Dendritic cell treated with granulocyte-macrophage colony-stimulating factor and Interleukin-4, amounts not matched to agents 40 ng/mL and 50 ng/mL, for 4 days (primary cell): ENCODE results near the gene ERP44.
"Not testable (repeated sequence)": the region's sequence is repeated elsewhere in the genome, so short reads cannot be mapped to it uniquely, and the experiment has no call there.

ENCODE experiments used
- H3K27ac Mint-ChIP-seq: one replicate; pipeline ENCODE4 v1.8.0; 2022; ENCODE audit warnings: mild to moderate bottlenecking, mixed read lengths
- H3K27me3 Mint-ChIP-seq: one replicate; pipeline ENCODE4 v1.8.0; 2022; ENCODE audit warnings: mild to moderate bottlenecking, mixed read lengths
- H3K36me3 Mint-ChIP-seq: one replicate; pipeline ENCODE4 v1.8.0; 2022; ENCODE audit warnings: low read depth, mixed read lengths
- H3K4me1 Mint-ChIP-seq: one replicate; pipeline ENCODE4 v1.8.0; 2022; ENCODE audit warnings: low read depth, mixed read lengths
- H3K4me3 Mint-ChIP-seq: one replicate; pipeline ENCODE4 v1.8.0; 2022; ENCODE audit warnings: mild to moderate bottlenecking, moderate library complexity, mixed read lengths
- H3K9me3 Mint-ChIP-seq: one replicate; pipeline ENCODE4 v1.8.0; 2022; ENCODE audit warnings: mixed read lengths
- intact Hi-C: fragments of 100-400 bp; cut with micrococcal nuclease; formaldehyde crosslinking; loops from one replicate; pipeline ENCODE4 v1.15.0; 2022

The ERP44 gene

DNA sequence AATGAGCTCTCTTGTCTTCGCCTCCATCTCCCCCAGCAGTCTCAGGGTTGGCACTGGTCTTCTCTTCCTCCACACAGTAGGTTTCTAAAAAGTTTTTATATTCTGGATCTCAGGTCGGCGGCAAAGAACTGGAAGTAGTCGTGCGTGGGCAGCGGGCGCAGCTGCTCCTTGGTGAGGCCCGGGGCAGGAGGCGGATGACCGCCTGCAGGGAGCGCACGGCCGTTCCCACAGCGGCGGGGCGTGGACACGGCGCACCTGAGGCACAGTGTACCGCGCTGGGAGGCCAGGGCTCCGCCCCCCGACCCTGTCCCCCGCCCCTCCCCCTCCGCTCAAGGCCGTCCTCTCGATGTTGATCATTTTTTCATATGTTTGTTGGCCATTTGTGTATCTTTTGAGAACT is 99.9 kb downstream of the ERP44 start:
- Mint-ChIP-seq H3K27ac (no peak overlapping the region), H3K9me3 (peaks cover 11% of the 10 kb centered on the region), H3K27me3 (no peaks in the 10 kb centered on the region), H3K36me3 (peaks cover 78% of the 10 kb centered on the region), H3K4me1 (no peaks in the 10 kb centered on the region), H3K4me3 (no peak overlapping the region)
- intact Hi-C loops = no loop called here

DNA sequence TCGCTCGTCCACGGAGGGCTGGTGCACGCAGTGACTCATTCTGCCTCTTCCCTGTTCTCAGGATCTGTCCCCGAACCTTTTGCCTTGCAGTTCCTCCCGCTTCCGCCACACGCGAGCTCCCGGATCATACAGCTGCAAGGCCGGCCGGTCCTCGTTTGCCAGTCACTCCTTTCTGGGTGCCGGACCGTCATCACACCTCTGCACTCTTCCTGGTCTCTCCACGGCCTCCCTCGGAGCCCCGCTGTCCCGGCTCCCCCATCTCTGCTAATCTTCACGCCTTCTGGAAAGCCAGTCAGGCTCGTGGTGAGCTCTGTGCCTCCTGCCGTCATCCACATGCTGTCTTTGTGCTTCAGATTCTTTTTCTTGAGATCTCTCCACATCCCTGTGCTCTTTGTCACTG is 100.5 kb downstream of the ERP44 start:
- H3K9me3 Mint-ChIP-seq = peaks cover 11% of the 10 kb centered on the region
- no peak overlapping the region for H3K4me3 Mint-ChIP-seq
- no peaks in the 10 kb centered on the region for H3K4me1 Mint-ChIP-seq
- no peaks in the 10 kb centered on the region for H3K27me3 Mint-ChIP-seq
- no peak overlapping the region for H3K27ac Mint-ChIP-seq
- H3K36me3 Mint-ChIP-seq = peaks cover 77% of the 10 kb centered on the region
- intact Hi-C loops = no loop called here

DNA sequence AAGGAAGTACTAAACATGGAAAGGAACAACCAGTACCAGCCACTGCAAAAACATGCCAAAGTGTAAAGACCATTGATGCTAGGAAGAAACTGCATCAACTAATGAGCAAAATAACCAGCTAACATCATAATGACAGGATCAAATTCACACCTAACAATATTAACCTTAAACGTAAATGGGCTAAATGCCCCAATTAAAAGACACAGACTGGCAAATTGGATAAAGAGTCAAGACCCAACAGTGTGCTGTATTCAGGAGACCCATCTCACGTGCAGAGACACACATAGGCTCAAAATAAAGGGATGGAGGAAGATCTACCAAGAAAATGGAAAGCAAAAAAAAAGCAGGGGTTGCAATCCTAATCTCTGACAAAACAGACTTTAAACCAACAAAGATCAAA is 108.3 kb downstream of the ERP44 start:
- peaks cover 74% of the 10 kb centered on the region for H3K36me3 Mint-ChIP-seq
- H3K27me3 Mint-ChIP-seq, H3K4me3 Mint-ChIP-seq, H3K4me1 Mint-ChIP-seq, H3K27ac Mint-ChIP-seq, intact Hi-C loops: not testable (repeated sequence)
- H3K9me3 Mint-ChIP-seq = peaks cover 16% of the 10 kb centered on the region

DNA sequence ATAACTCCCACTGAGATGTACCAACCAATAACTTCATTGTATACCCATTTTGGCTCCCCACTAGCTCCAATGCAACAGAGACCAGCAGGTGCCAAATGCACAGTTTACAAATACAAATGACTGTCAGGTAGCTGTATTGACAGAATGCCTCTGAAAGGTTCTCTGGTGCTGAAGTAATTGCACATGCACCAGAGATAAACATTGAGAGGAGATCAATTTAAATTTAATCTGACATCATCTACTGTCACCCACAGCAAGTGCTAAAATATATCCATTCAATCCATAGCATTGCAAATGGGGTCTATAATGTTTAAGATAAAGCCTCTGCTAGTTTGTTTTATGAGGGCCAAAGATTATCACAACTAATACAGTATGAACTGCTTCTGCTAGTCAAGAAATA is 112.2 kb downstream of the ERP44 start:
- Mint-ChIP-seq H3K27ac (no peak overlapping the region), H3K27me3 (no peaks in the 10 kb centered on the region), H3K36me3 (peaks cover 62% of the 10 kb centered on the region), H3K9me3 (peaks cover 14% of the 10 kb centered on the region), H3K4me3 (no peak overlapping the region), H3K4me1 (no peaks in the 10 kb centered on the region)
- intact Hi-C loops = no loop called here

DNA sequence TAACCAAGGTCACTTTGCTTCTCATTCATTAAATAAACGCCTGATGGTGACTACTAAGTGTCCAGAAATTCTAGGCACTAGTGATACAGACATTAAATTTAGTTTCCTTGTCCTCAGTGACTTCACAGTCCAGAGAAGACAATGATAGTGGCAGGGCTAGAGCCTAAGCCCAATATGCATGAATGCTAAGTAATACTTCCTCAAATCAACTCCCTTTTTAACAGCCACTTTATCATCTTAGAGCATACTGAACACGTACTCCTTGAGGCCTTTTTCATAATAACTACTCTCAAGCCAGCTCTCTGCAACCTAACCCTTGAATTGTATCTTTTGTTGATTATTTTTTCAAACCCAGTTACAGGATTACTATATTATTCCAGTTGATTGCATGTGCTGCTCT is 118.2 kb downstream of the ERP44 start:
- H3K36me3 Mint-ChIP-seq = peaks cover 43% of the 10 kb centered on the region
- intact Hi-C loops = no loop called here
- H3K4me3 Mint-ChIP-seq = no peak overlapping the region
- H3K27ac Mint-ChIP-seq = no peak overlapping the region
- no peaks in the 10 kb centered on the region for H3K9me3 Mint-ChIP-seq
- H3K27me3 Mint-ChIP-seq = no peaks in the 10 kb centered on the region
- no peaks in the 10 kb centered on the region for H3K4me1 Mint-ChIP-seq

DNA sequence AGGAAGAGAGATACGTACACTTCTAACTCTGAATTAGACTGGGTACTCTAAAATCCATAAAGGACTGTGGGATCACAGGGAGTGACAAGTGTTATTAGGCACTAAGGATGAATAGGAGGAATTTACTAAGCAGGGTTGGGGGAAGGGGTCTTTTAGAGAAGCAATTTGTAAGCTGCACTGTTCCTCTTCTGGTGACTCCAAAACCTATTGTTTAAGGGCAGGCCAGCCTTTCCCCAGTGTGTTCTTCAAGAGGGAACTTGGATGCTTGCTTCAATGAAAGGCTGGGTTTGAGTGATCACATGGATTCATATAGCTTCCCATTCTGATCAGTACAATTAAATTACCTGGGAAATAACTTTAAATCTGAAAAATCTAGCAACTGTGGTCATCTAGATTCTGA is 120.6 kb downstream of the ERP44 start:
- no peaks in the 10 kb centered on the region for H3K9me3 Mint-ChIP-seq
- no peaks in the 10 kb centered on the region for H3K27me3 Mint-ChIP-seq
- intact Hi-C loops = no loop called here
- H3K36me3 Mint-ChIP-seq = peaks cover 38% of the 10 kb centered on the region
- no peak overlapping the region for H3K4me3 Mint-ChIP-seq
- no peaks in the 10 kb centered on the region for H3K4me1 Mint-ChIP-seq
- H3K27ac Mint-ChIP-seq = no peak overlapping the region

DNA sequence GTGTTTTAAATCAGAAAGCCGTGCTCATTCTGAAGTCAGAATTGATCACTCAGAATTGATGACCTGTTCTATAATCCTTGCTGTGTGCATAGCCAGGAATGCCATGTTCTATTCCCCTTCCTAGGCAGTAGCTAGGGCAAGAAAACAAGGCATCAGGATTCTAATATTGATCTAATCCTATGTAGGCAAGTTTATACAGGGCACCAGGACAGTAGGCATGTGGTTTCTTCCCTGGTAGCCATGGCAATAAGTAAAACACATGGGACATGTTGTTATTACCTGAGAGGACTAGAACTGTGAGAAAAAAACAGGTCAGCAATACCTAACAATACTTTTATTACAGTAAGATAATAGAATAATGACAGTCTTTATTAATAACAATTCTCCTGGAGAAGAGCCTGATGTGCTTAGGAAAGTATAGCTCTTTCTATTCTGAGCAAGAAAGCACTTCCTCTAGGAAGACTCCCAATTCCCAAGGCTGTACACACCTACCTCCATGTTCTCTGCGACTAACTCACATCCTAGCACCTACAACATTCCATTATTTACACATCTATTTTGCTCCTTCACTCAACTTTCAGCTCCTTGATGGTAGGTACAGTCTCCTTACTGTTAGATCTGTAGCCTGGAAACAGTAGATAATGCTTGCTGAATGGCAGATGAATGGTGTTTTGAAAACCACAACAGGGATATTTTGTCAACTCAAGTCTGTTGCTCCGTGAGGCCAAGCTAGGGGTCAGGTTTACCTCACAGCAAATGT is 121.6 kb downstream of the ERP44 start:
- Mint-ChIP-seq H3K9me3 (no peaks in the 10 kb centered on the region), H3K27me3 (no peaks in the 10 kb centered on the region), H3K36me3 (peaks cover 30% of the 10 kb centered on the region), H3K27ac (no peak overlapping the region), H3K4me3 (no peak overlapping the region), H3K4me1 (no peaks in the 10 kb centered on the region)
- intact Hi-C loops = no loop called here

DNA sequence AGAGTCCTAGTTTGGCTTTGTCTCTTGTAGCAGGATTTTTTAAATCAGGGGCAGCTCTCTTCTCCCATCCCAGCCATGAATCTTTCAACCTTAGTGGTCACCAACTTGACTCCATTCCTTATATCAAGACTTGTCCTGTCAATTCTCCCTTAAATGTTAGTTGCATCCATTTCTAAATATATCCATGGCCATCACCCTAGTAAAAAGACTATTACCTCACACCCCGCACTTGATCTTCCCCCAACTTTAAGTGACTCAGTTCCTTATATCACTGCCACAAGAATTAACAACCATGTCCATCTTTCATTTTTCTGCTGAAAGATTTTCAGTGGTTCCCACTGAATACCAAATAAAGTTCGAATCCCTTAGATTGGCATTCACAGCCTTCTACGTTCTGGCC is 125.3 kb downstream of the ERP44 start:
- no peak overlapping the region for H3K27ac Mint-ChIP-seq
- peaks cover 27% of the 10 kb centered on the region for H3K36me3 Mint-ChIP-seq
- no peak overlapping the region for H3K4me3 Mint-ChIP-seq
- intact Hi-C loops = no loop called here
- H3K9me3 Mint-ChIP-seq = no peaks in the 10 kb centered on the region
- H3K4me1 Mint-ChIP-seq = no peaks in the 10 kb centered on the region
- no peaks in the 10 kb centered on the region for H3K27me3 Mint-ChIP-seq

DNA sequence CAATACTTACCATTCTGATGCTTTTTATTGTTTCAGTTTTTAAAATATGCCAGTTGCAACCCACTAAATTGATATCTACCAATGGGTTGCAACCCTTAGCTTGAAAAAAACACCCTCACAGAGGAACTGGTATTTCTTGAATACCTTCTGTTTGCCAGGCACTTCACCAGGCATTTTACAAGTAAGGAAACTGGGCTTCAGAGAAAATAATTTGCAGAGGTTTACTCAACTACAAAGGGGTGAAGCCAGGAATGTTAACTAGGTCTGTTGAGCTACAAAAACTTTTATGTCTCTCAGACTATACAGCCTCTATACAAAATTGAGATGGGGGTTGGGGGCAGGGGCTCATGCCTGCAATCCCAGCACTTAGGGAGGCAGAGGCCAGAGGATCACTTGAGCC is 127.4 kb downstream of the ERP44 start:
- intact Hi-C loops = no loop called here
- H3K4me1 Mint-ChIP-seq = no peaks in the 10 kb centered on the region
- no peak overlapping the region for H3K4me3 Mint-ChIP-seq
- no peaks in the 10 kb centered on the region for H3K27me3 Mint-ChIP-seq
- no peak overlapping the region for H3K27ac Mint-ChIP-seq
- H3K9me3 Mint-ChIP-seq = no peaks in the 10 kb centered on the region
- H3K36me3 Mint-ChIP-seq = peaks cover 32% of the 10 kb centered on the region

DNA sequence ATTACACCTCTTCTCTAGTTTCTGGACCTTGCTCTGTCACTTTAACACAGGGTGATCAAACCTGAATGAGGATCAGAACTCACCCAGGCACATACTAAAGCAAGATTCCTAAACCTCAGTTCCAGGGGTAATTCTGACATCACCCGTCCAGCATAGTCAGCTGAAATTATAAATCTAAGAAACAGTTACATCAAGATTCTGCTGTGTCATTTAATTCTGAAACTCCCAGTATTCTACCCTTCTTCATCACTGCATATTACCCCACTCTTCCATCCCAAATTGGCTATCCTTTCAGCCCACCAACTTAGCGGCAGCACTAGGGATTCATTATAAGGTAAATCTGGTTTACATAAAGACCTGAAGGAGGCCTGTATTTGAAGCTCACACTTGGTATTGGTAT is 128.3 kb downstream of the ERP44 start:
- intact Hi-C loops = no loop called here
- Mint-ChIP-seq H3K27me3 (no peaks in the 10 kb centered on the region), H3K4me1 (no peaks in the 10 kb centered on the region), H3K4me3 (no peak overlapping the region), H3K27ac (no peak overlapping the region), H3K9me3 (no peaks in the 10 kb centered on the region), H3K36me3 (peaks cover 39% of the 10 kb centered on the region)

DNA sequence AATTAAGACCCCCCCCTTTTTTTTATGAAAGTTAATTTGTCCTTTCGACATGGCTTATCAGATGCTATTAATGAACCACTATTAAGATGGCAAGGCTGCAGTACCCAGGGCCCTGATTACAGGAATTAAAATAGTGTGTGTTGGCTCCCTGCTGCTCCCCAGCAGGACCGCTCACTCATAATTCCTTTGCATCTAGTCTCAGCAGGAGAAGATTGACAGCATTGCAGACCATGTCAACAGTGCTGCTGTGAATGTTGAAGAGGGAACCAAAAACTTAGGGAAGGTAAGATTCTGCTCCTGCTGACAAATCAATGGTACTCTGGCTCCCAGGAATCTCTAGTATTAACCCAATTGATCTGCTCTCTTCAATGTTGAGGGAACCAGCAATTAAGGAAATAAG is 131.3 kb downstream of the ERP44 start:
- peaks cover 45% of the 10 kb centered on the region for H3K36me3 Mint-ChIP-seq
- no peaks in the 10 kb centered on the region for H3K4me1 Mint-ChIP-seq
- intact Hi-C loops = no loop called here
- H3K27me3 Mint-ChIP-seq = no peaks in the 10 kb centered on the region
- H3K27ac Mint-ChIP-seq = no peak overlapping the region
- no peak overlapping the region for H3K4me3 Mint-ChIP-seq
- H3K9me3 Mint-ChIP-seq = no peaks in the 10 kb centered on the region

DNA sequence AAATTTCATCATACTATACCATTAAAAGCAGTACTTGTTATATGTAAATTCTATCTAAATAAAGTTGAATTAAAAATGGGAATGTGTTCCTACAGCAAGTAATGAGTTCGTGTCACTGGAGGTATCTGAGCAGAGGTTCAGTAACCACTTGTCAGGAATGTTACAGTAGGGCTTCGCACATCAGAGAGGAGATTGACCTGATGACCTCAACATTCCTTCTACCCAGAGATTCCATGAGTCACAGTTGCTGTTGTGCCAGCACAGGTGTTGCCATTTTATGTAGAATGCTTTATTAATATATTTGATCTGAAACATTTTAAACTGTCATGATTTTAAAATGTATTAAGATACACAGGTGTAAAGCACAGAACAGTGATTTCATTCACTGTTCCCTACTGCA is 132.1 kb downstream of the ERP44 start:
- peaks cover 47% of the 10 kb centered on the region for H3K36me3 Mint-ChIP-seq
- no peaks in the 10 kb centered on the region for H3K9me3 Mint-ChIP-seq

DNA sequence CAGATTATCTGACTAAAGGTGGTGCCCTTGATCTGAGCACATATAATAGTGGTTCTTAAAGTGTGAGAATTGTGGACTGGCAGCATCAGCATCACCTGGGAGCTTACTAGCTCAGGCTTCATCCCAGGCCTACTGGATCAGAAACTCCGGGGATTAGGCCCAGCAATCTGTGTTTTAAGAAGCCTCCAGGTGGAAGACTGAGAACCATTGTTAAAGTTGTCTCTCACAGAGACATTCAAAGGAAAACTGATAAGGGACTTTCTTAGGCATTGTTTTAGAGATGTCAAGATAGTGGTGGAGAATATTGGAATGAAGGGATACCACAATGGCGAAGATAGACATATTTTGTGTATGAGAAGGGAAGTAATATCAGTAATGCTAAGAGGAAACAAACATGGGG is 132.8 kb downstream of the ERP44 start:
- Mint-ChIP-seq H3K36me3 (peaks cover 55% of the 10 kb centered on the region), H3K9me3 (no peaks in the 10 kb centered on the region), H3K27ac (no peak overlapping the region), H3K4me1 (no peaks in the 10 kb centered on the region), H3K27me3 (no peaks in the 10 kb centered on the region), H3K4me3 (no peak overlapping the region)
- intact Hi-C loops = no loop called here

More for the DNA sequence above, 132.1 kb downstream of the ERP44 start:
- Mint-ChIP-seq H3K4me3 (no peak overlapping the region), H3K27me3 (no peaks in the 10 kb centered on the region), H3K4me1 (no peaks in the 10 kb centered on the region), H3K27ac (no peak overlapping the region)
- intact Hi-C loops = no loop called here

DNA sequence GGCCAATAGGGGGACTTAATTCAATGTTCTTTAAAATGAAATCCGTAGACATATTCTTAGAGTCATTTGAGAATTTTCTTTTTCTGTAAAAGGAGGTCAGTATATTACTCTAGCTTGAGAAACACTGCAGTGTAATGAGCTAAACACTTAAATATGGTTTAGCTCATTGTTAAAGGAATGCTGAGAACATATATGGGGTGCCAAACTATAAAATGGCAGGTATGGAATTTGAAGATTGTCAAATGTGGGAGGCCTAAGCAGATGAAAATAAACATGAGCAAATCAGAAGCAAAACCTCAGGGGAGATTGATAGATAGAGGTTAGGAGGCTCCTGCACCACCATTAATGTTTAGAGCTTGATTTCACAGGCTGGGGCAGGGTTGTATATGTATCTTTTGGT is 134.5 kb downstream of the ERP44 start:
- Mint-ChIP-seq H3K27me3 (no peaks in the 10 kb centered on the region), H3K27ac (no peak overlapping the region), H3K9me3 (no peaks in the 10 kb centered on the region), H3K4me3 (no peak overlapping the region), H3K4me1 (no peaks in the 10 kb centered on the region), H3K36me3 (peaks cover 56% of the 10 kb centered on the region)
- intact Hi-C loops = no loop called here

DNA sequence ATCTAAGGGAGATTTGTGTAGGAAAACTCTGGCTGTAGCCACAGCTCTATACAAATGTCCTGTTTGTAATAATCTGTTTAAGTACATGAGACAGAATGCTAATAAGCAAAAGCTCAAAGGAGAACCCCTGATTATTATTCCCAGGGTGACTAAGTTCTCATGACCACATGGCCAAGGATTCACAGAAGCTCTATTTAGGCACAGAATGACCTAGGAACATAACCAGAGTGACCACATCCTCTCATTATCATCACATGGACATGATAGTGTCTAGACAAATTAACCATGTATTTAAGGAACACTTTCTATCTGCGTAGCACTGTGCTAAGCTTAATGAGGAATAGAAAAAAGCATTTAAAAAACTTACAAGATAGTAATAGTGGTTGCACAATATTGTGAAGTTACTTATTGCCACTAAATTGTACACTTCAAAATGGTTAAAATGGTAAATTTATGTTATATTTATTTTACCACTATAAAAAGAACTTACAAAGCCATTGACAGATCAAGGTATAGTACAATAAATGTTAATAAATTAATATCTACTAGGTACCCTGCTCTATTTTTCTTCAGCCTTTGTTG is 136.0 kb downstream of the ERP44 start:
- Mint-ChIP-seq H3K36me3 (peaks cover 44% of the 10 kb centered on the region), H3K27ac (no peak overlapping the region), H3K9me3 (no peaks in the 10 kb centered on the region)

More for the DNA sequence above, 136.0 kb downstream of the ERP44 start:
- no peaks in the 10 kb centered on the region for H3K27me3 Mint-ChIP-seq
- no peak overlapping the region for H3K4me3 Mint-ChIP-seq
- no peaks in the 10 kb centered on the region for H3K4me1 Mint-ChIP-seq
- intact Hi-C loops = no loop called here
